GM21423 (cell line): ENCODE data around the gene EXOC3.
"Not testable (repeated sequence)": the region's sequence is repeated elsewhere in the genome, so short reads cannot be mapped to it uniquely, and the experiment has no call there.

Source experiments
- ATAC-seq: cut with Tn5 transposase; IDR thresholded peaks from one replicate; pipeline ENCODE4 v1.9.1; 2021; ENCODE audit warnings: mild to moderate bottlenecking, moderate library complexity; ENCODE audit not compliant: unreplicated experiment

EXOC3 gene

DNA sequence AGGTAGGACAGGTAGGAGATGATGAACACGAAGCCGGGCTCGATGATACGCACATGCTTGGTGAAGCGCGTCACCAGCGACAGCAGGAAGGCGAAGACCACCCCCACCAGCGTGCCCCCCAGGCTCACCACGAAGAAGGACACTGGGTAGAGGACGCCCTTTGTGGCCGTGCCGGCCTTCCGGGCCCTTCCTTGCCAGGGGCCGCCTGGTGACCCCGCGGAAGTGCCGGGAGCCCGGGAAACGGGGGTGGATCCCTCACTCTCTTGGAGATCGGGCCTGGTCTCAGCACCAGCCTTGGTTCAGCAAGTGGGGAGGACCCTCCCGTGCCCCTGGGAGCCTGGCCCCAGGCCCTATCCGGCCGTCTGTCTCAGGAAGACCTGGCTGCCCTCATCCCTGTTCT, 41.6 kb downstream of the EXOC3 start:
- ATAC-seq = no peak

DNA sequence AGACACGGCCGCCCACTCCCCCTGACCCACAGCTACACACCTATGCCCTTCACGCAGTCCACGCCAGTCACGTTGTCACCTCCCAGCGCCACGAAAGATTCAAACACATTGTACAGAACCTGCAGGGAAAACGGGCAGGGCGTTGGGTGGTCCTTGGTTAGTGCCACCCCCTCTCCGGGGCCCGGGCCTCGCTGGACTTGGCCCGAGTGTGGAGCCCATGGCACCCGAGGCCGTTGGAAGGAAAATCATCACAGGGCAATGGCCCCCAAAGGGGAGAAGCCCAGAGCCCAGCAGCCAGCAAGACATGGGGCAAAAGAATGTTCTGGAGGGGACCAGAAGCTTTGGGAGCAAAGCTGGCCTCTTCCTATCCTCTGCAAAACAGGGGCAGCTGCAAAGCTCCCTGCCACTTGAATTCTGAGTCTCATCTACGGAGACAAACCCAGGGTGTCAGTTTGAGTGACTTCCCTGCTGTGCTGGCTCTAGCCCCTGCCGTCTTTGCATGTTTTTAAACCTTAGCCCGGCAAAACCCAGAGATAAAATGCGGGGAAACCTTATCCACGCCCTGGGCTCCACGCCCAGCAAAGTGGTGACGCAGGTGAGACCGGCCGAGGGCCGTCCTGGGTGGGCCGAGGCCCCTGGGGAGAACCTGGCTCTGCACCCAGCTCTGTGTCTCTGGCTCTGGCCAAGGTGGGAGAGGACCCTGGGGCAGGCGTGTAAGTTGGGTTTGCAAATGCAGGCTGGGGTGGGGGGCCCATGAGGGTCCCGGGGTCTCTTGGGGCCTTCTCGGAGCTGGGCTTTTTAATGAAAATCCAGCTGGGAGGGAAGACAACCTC, 42.4 kb downstream of the EXOC3 start:
- no peak for ATAC-seq

DNA sequence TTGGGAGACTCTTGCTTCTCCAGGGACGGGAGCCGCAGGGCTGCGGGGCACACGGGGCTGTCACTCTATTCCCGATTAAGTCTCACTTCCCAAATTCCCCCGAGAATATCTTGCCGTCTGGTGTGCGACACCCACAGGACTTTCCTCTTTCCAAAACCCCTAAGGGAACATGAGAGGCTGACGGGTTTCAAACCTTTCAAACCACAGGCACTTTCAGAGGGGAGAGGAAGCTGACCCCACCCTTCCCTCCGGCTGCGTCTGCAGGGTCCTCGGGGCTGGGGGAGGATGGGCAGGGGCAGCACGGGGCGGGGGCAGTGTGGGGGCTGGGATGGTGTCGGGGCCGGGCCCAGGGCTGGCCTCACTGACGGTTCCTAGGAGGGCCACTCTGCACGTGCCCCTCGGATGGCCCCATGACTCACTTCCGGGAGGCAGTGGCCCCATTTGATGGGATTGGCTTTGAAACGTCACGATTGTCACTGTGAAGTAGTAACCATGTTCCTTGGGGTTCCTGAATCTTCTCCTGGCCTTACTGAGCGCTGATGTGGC, 43.0 kb downstream of the EXOC3 start:
- ATAC-seq = no peak

DNA sequence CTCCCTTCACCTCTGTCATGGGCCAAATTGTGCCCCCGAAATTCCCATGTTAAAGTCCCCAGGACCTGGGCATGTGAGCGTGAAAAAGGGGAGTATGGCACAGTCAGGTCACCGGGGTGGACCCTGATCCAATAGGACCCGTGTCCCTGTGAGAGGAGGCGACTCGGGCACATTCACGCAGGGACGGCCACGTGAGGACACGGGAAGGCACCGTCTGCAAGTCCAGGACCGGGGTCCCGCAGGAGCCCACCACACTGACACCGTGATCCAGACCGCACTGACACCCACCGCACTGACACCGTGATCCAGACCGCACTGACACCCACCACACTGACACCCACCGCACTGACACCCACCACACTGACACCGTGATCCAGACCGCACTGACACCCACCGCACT, 43.6 kb downstream of the EXOC3 start:
- ATAC-seq = not testable (repeated sequence)

DNA sequence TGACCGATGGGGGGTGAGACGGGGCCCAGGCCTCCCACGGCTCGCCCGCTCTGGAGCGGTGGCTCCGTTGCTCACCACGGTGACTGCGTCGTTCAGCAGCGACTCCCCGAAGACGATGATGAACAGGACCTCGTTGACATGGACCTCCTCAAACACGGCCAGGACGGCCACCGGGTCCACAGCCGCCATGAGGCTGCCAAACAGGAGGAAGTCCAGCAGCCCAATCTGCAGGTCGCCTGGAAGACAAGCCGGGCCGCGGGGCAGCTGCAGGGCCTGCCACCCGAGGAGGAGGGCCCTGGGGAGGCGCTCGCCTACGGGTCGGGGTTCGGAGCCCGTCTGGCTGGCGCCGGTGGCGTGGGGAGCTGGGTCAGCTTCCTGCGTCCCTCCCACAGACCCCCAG, 45.3 kb downstream of the EXOC3 start:
- no peak for ATAC-seq

DNA sequence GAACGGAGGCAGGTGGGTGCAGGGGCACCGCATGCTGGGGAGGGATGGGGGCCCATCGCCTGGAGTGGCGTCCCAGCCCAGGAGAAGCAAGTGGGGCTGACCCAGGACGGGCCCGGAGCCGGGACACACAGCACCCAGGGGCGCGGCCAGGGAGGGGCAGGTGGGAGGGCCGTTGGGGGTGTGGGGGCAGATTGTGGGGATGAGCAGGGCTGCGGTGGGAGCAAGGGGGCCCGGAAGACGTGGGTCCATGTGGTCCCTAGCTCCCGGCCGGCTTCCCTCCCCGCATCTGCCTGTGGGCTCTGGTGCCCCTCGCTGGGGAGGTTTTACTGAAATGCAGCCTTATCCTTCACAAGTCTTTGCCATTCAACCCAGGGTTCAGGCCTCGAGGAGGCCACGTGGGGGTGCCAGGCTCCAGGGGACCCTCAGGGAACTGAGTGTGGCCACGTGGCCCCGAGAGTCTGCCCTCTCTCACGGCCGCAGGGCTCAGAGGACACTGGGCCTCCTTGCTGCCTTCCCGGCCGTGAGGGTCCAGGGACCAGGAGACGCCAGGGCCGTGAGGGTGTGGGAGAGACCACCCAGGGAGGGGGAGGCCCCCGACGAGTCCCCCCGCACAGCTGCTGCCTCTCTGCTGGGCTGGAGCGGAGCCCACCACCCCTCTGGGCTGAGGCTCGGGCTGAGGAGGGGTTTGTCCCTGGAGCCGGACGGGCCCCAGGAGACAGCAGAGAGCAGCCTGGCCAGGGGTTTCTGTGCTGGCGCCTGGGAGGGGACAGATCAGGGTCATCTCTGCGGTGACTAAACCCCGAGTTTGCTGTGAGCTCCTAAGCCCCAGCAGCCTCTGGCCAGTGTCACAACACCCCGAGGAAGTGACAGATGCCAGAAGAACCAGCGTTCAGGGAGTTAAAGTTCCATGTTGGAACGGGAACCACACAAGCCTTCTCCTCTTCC, 46.0 kb downstream of the EXOC3 start:
- ATAC-seq = no peak

DNA sequence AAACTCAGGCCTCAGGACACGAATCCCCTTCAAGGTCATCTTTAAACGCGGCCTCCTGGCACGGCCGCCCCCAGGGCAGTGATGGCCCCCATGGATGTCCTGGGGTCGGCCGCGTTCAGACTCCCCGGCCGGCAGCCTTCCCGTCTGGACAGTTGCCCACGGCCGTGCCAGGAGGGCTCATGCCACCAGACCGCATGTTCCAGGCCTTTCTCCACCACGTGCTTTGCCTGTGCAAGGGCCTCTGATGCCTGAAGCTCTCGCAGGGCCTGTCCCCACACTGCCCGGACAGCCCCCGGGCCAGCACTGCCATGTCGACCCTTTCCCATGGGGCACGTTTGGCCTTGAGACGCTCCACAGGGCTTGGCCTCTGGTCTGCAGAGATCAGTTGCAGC, 46.7 kb downstream of the EXOC3 start:
- no peak for ATAC-seq

DNA sequence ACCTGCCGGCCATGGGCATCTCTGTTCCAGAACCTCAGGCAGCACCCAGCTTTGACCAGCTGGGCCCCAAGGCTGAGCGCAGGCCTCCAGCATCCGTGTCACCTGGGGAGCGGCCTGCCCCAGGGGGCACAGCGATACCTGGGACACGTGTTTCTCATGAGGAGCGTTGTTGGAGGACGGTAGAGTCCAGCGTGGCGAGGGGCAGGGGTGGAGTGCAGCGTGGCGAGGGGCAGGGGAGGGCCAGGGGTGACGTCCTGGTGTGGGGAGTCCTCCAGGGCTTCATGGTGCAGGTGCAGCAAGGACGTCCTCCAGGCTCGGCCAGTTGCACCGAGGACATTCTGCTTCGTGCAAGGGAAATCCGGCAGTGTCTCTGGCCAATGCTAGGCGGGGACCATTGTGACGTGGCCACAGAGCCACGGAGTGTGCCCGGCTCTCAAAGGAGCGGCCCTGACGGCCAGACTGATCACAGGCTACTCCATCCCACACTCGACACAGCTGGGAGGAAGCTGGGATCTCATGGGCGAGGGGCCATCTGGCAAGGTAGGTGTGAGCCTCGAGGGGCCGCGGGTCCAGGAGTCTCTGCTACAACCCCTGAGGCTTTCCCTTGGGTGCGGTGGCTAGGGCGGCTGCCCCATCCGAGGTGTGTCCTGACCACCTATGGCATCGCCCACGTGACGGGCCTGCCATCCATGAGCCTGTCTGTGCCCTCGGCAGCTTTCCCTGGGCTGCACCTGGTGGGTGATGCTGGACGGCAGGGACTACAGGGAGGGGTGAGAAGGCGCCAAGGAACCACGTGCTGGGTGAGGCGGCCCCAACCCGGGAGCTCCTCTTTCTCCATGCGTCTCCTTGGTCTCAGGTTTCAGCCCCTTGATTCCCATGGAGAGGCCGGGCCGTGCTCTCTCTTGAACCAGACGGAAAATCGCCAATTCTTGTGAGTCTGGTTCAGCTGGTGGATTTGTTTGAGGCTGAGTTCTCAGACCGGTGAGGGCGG, 47.4 kb downstream of the EXOC3 start:
- ATAC-seq = no peak

DNA sequence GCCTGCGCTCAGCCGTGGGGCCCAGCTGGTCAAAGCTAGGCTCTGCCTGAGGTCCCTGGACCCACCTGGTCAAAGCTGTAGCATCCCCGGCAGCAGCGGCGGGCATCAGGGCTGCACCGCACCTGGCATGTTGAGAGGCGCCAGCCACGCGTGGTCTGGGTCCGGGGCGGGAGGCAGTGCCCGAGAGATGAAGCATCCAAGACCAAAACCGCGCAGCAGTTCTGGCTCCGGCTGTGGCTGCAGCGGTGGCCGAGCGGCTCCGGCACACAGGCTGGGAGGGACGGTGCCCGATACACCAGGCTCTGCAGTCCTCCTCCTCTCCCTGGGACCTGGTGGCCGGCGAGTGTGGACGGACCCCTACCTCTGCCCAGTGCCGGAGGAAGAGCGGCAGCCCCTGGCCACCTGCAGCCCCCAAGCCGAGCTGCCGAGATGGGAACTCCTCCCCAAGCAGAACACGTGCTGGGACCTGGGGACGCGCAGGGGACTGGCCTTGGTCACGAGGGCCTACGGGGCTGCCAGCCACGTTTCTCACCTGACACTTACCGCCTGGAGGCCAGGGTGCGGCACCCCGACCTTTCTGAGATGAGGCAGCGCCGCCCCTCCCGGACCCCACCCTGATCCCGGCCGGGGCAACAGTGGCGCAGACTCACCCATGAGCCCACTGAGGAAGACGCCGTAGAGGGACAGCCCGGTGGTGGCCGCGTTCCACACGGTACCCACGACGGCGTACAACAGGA, 48.3 kb downstream of the EXOC3 start:
- no peak for ATAC-seq

DNA sequence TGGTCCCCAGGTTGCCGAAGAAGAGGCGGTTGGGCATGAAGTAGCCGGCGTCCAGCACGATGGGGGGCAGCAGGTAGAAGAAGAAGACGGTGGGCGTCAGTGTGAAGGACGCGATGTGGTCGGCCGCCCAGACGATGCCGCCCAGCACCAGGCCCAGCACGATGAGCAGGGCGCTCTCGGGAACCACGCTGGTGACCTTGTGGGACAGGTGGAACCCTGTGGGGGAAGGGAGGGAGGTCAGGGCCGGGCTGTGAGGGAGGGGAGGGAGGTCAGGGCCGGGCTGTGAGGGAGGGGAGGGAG, 48.8 kb downstream of the EXOC3 start:
- no peak for ATAC-seq

DNA sequence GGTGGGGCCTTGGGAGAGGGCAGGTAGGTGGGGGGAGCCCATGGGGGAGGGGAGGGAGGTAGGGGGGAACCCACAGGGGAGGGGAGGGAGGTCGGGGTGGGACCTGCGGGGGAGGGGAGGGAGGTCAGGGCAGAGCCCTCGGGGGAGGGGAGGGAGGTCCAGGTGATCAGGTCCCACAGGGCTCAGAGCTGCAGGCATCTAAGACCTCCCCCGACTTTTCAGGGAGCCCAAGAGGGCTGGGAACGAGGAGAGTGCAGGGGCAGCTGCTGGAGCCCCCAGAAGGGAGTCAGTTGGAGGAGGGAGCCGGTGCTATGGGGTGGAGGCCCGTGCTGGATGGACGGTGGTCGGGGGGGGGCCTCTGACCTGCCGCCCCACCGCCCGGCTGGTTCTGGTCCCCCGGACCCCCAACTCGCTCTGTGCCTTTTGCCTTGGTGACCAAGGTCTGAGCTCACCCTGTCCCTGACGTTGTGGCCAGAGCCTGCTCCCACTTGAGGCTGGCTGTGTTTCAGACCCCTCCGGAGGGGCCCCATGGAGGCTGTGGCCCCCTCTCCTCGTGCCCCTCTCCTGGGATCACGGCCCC, 49.4 kb downstream of the EXOC3 start:
- ATAC-seq = no peak

DNA sequence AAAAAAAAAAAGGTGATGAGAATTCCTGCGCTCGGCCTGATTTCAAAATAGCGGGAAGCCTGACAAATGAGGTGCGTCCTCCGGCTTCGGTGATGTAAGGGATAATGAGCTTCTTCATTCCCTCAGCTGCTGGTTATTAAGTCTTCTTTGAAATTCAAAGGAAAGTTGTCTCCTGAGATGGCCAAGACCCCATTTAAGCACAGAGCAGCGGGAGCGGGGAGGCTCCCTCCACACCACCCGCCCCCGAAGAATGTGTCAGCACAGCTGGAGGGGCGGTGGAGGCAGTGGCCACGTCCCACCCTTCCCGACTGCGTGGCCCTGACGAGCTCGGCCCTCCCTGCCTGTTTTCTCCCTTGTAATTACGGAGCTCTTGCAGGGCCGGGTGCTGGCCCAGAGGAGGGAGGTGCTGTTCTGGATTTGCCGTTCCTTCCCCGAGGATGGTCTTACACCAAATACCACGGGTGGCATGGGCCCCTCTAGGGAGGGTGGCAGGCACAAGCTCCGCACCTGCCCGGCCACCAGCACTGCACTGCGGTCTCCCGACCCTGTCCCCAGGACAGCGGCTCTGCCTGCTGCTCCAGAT, 50.2 kb downstream of the EXOC3 start:
- no peak for ATAC-seq

DNA sequence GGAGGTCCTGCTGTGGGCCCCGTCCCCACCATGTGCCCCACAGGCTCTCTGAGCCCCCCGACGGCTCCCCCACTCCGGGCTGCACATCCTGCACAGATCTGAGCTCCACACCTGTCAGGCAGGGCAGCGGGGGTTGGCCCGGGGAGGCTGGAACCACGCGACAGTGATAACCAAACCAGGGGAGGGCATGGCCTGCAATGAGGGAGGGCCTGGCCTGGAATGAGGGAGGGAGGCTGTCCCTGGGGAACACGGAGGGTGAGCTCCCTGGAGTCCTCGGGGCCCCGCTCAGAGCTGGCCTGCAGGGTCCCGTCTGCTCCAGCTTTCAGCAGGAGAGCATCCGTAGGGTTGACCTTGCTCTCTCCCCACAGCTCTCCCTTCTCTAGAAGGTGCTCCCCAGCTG, 50.8 kb downstream of the EXOC3 start:
- ATAC-seq = no peak

DNA sequence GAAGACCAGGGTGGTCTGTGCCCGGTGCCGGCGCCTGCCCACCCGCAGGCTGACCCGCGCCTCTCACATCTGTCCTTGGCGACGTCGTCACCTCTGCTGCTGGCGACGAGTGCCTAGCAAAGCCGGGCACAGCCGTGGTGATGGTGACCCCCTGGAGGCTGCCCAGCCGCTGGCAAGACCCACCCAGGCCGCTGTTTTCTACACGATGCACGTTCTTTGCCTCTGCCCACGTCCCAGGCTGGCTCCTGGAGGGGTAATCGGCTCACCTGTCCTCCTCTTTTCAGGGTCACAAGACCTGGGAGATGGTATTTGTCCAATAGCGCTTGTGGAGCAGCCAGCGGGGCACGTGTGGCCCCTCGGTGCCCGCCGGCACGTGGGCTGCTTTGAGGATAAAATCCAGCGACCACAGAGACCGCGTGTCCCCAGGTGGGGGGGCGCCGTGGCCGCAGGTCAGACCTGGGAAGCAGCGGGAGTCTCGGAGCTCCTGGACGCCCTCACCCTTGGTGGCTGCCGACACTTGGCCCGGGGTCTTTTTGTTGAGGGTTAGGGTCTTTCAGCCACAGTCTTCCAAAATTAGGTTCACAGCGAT, 51.8 kb downstream of the EXOC3 start:
- no peak for ATAC-seq

DNA sequence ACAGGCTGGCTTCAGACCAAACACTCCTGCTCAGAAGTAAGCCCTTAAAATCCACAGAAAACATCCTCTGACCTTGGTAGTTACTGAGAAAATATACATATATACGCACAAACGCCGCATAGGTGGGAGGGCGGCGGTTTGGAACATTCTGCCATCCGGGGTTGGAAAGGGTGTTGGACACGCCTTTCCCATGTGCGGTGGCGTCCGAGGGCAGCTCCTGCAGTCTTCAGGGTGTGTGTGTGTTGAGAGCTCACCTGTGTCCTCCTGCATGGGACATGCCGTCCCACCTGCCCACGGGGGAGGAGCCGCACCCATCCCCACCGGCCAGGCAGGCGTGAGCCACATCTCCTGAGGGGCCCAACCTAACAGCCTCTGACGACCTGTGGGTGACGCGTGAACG, 53.1 kb downstream of the EXOC3 start:
- ATAC-seq = no peak

DNA sequence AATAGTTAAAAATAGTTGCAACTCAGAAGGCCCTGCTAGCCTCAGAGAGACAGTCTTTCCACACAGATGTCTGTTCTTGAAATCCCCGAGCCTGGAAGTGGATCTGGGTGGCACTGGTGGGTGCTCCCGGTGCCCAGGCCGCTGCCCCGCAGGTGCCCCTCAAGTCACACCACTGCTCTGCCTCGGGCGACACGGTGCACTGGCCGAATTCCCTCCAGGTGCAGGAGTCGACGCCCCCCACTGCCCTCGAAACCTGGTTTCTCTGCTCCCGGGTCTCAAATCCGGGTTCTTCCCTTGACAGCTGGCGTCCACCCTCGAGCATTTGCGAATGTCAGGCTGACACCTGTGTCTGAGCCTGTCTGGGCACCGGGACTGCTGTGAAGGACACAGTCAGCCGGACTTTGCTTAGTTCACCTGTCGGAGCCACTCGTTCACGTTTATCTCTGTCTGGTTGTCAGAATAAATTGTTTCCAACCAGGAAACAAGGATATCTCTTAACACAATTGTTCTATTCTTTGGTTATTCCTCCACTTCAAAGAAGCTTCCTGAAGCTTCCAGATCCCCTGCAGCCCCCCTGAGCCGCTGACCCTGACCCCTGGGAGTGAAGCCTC, 54.2 kb downstream of the EXOC3 start:
- ATAC-seq = no peak

DNA sequence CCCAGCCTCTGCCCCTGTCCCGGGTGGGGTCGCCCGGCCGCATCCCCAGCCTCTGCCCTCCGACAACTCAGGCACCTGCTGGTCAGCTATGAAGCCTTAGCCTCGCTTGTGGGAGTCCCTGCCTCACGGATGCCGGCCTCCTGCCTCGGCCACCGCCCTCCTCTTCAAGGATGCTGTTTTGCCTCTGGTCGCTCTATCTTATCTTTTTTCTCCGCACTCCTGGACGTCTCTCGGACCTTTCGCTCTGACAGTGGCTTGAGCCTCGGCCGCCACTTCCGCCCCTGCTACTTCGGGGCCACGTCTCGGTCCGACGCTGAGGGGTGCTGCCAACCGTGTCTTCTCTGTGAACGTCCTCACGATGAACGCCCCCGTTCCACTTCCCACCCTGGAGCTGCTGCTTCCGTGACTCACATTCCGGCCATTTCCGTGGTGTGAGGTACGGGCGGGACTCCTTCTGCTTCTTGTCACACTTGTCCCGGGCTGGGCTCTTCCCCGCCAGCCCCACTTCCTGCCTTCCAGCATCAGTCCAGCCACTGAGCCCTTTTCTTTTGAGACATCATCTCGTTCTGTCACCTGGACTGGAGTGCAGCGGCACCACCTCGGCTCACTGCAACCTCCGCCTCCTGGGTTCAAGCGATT, 55.0 kb downstream of the EXOC3 start:
- no peak for ATAC-seq
